Testis (tissue), 2 donors: Measurements from ENCODE around the gene PIGU.

Source experiments
- CTCF ChIP-seq, 3 experiments: fragments of 450-650 bp in 2 of 3; fragments of 200-600 bp in 1 of 3; sonication (generic) in 1 of 3; IDR thresholded peaks; one replicate each; pipeline ENCODE4 v1.5.1; 2016 to 2019; ENCODE audit warnings: antibody characterized with exemption in 3 of 3, mild to moderate bottlenecking in 2 of 3, moderate library complexity in 1 of 3
- POLR2A ChIP-seq: fragments of 450-650 bp; IDR thresholded peaks from one replicate; pipeline ENCODE4 v1.6.1; 2017; ENCODE audit warnings: antibody characterized with exemption, mild to moderate bottlenecking, moderate library complexity

GRCh38 chr20:34540596-34541263 lies 136.2 kb downstream of the PIGU start:
- TF ChIP-seq CTCF (IDR thresholded peaks at IDR 0.05) (no peak), POLR2A (no peak)
